Thyroid gland (tissue), 4 donors: ENCODE data around the gene HLCS.

ENCODE experiments used
- CTCF ChIP-seq, 6 experiments: fragments of 200-600 bp in 3 of 6; fragments of 450-650 bp in 3 of 6; sonication (generic) in 3 of 6; IDR thresholded peaks; one replicate each; pipeline ENCODE4 v1.5.1; 2016 to 2019; ENCODE audit warnings: antibody characterized with exemption in 6 of 6, mild to moderate bottlenecking in 2 of 6, inconsistent platforms in 1 of 6, moderate library complexity in 1 of 6
- POLR2A ChIP-seq, 2 donors: fragments of 450-650 bp; IDR thresholded peaks; one replicate each; pipeline ENCODE4 v1.6.1; 2017; ENCODE audit warnings: antibody characterized with exemption in 2 of 2, mild to moderate bottlenecking in 2 of 2, moderate library complexity in 1 of 2

GRCh38 chr21:36994501-36995158, 28.2 kb upstream of the HLCS start:
- TF ChIP-seq CTCF (IDR thresholded peaks at IDR 0.05) (no peak), POLR2A (IDR thresholded peaks at IDR 0.05) (no peak)
